OCI-LY1 (cell line): ENCODE measurements around the gene MYO19.

Experiments used
- H2AFZ ChIP-seq: fragments of 200-600 bp; sonication (generic), shearing (Covaris generic); 2 replicates; pipeline ENCODE4 v1.6.0; 2014; ENCODE audit warnings: antibody characterized with exemption, mild to moderate bottlenecking, low read length
- H3F3A ChIP-seq: fragments of 200-600 bp; sonication (generic), shearing (Covaris generic); 2 replicates; pipeline ENCODE4 v1.6.0; 2014; ENCODE audit warnings: mild to moderate bottlenecking, antibody characterized with exemption, low read length, moderate library complexity; ENCODE audit not compliant: insufficient read depth
- H3K27ac ChIP-seq: fragments of 200-600 bp; sonication (generic); 2 replicates; pipeline ENCODE4 v1.5.1; 2014; ENCODE audit warnings: low read length, mixed run types, mild to moderate bottlenecking, low read depth; ENCODE audit not compliant: poor library complexity, severe bottlenecking
- H3K27me3 ChIP-seq: fragments of 200-600 bp; sonication (generic); 2 replicates; pipeline ENCODE4 v1.6.0; 2014; ENCODE audit warnings: antibody characterized with exemption, mild to moderate bottlenecking, low read length, moderate library complexity; ENCODE audit not compliant: insufficient read depth
- H3K36me3 ChIP-seq: fragments of 200-600 bp; sonication (generic); 2 replicates; pipeline ENCODE4 v1.6.1; 2014; ENCODE audit warnings: mild to moderate bottlenecking, antibody characterized with exemption, low read length, moderate library complexity, mixed read lengths; ENCODE audit not compliant: insufficient read depth
- H3K4me1 ChIP-seq: fragments of 200-600 bp; sonication (generic); 2 replicates; pipeline ENCODE4 v1.5.1; 2014; ENCODE audit warnings: mild to moderate bottlenecking, low read length, moderate library complexity; ENCODE audit not compliant: insufficient read depth, severe bottlenecking
- H3K4me2 ChIP-seq: fragments of 200-600 bp; sonication (generic), shearing (Covaris generic); 2 replicates; pipeline ENCODE4 v1.6.1; 2014; ENCODE audit warnings: low read length
- H3K4me3 ChIP-seq: fragments of 200-600 bp; sonication (generic); 2 replicates; pipeline ENCODE4 v1.5.1; 2014; ENCODE audit warnings: low read length, low read depth, mild to moderate bottlenecking, mixed read lengths; ENCODE audit not compliant: poor library complexity, severe bottlenecking
- H3K79me2 ChIP-seq: fragments of 200-600 bp; shearing (Covaris generic); 2 replicates; pipeline ENCODE4 v1.6.1; 2016; ENCODE audit warnings: mixed run types, low read length, mixed read lengths; ENCODE audit not compliant: insufficient read depth
- H3K9ac ChIP-seq: fragments of 200-600 bp; sonication (generic), shearing (Covaris generic); 2 replicates; pipeline ENCODE4 v1.6.1; 2014; ENCODE audit warnings: mild to moderate bottlenecking, low read length, mixed read lengths
- H3K9me2 ChIP-seq: fragments of 200-600 bp; sonication (generic), shearing (Covaris generic); 2 replicates; pipeline ENCODE4 v1.6.1; 2014; ENCODE audit warnings: low read depth, mild to moderate bottlenecking, low read length, mixed read lengths
- H3K9me3 ChIP-seq: fragments of 200-600 bp; shearing (Covaris generic); 2 replicates; pipeline ENCODE4 v1.6.1; 2014; ENCODE audit warnings: low read length, mixed read lengths
- H4K20me1 ChIP-seq: fragments of 200-600 bp; sonication (generic), shearing (Covaris generic); 2 replicates; pipeline ENCODE4 v1.6.0; 2016; ENCODE audit warnings: mild to moderate bottlenecking, low read length; ENCODE audit not compliant: insufficient read depth
- CTCF ChIP-seq: fragments of 200-600 bp; sonication (generic), shearing (Covaris generic); IDR thresholded peaks from 2 replicates; pipeline ENCODE4 v1.5.1; 2017; ENCODE audit warnings: mild to moderate bottlenecking, antibody characterized with exemption, low read length, moderate library complexity, mixed read lengths
- EZH2 ChIP-seq: fragments of 200-600 bp; sonication (generic), shearing (Covaris generic); IDR thresholded peaks from 2 replicates; pipeline ENCODE4 v1.8.0; 2017; ENCODE audit warnings: borderline replicate concordance, mixed run types, mild to moderate bottlenecking, antibody characterized with exemption, low read length, moderate library complexity, mixed read lengths

MYO19 gene, protein sequence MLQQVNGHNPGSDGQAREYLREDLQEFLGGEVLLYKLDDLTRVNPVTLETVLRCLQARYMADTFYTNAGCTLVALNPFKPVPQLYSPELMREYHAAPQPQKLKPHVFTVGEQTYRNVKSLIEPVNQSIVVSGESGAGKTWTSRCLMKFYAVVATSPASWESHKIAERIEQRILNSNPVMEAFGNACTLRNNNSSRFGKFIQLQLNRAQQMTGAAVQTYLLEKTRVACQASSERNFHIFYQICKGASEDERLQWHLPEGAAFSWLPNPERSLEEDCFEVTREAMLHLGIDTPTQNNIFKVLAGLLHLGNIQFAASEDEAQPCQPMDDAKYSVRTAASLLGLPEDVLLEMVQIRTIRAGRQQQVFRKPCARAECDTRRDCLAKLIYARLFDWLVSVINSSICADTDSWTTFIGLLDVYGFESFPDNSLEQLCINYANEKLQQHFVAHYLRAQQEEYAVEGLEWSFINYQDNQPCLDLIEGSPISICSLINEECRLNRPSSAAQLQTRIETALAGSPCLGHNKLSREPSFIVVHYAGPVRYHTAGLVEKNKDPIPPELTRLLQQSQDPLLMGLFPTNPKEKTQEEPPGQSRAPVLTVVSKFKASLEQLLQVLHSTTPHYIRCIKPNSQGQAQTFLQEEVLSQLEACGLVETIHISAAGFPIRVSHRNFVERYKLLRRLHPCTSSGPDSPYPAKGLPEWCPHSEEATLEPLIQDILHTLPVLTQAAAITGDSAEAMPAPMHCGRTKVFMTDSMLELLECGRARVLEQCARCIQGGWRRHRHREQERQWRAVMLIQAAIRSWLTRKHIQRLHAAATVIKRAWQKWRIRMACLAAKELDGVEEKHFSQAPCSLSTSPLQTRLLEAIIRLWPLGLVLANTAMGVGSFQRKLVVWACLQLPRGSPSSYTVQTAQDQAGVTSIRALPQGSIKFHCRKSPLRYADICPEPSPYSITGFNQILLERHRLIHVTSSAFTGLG

GRCh38 chr17:36534840-36535668, at the start of gene MYO19, which contains the start of gene PIGW:
Gene MYO19, minus strand, starts transcription at chr17:36534868. Its CDS starts 2,330 bp downstream, at chr17:36532538.
Gene PIGW, plus strand, starts transcription at chr17:36534987. Its CDS starts 2,115 bp downstream, at chr17:36537102.
- Histone ChIP-seq H3K4me3 (peak within 1 kb of the TSS; percentile 94), H2AFZ (no peak within 1 kb of the TSS), H3F3A (no peaks in the 10 kb centered on the region), H3K36me3 (peaks cover 63% of the 10 kb centered on the region), H3K9me3 (no peaks in the 10 kb centered on the region), H3K79me2 (peaks cover 5% of the 10 kb centered on the region; the same call in 1 of the 2 replicates), H3K9me2 (no peaks in the 10 kb centered on the region), H3K4me1 (peaks cover 18% of the 10 kb centered on the region), H3K27me3 (no peaks in the 10 kb centered on the region), H4K20me1 (no peaks in the 10 kb centered on the region), H3K9ac (peak within 1 kb of the TSS; percentile 99), H3K4me2 (peak within 1 kb of the TSS; percentile 83), H3K27ac (peak within 1 kb of the TSS; percentile 85)
- TF ChIP-seq EZH2 (no peak), CTCF (no peak)

DNA sequence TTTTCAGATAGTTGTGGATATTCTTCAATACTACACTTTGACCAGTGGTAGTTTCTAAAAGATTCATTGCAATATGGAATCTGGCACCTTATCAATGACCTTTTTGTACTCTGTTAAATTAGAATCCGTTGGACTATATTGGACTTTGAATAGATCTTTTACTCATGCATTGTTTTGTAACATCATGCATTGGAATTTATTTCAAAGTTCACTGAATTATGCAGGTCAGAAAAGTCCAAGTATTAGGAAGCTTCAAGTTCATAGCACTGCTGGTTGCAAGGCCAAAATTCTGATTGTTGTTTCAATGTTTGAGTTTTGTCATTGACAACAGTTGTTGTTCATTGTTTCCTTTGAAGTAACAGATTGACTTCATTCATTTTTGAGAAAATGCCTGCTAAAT, 49.1 kb upstream of the MYO19 start:
- H3K36me3 ChIP-seq = peaks cover 92% of the 10 kb centered on the region

More for the DNA sequence above, 49.1 kb upstream of the MYO19 start:
- Histone ChIP-seq H3K4me1 (no peaks in the 10 kb centered on the region), H4K20me1 (no peaks in the 10 kb centered on the region), H3F3A (0 out of 2 replicates have a peak, but pooled peaks cover 4% of the 10 kb centered on the region), H3K9ac (no peak overlapping the region), H3K4me3 (no peak overlapping the region), H3K79me2 (no peaks in the 10 kb centered on the region), H3K9me3 (no peaks in the 10 kb centered on the region), H2AFZ (no peak overlapping the region), H3K27ac (no peak overlapping the region), H3K9me2 (no peaks in the 10 kb centered on the region), H3K4me2 (no peak overlapping the region), H3K27me3 (no peaks in the 10 kb centered on the region)
- TF ChIP-seq EZH2 (no peak), CTCF (no peak)
